Type B pancreatic cell (in vitro differentiated cells): Measurements from ENCODE around the gene ZC3H12D. TPM values are rescaled to one million over a fixed set of nuclear protein-coding genes. Genes with fewer than 3 reads are reported as not detected.
A peak's percentile ranks its signal among the peaks of the same experiment; 100 is the strongest.

Experiments used
- DNase-seq: peaks from one replicate; pipeline ENCODE4 v3.0.0; 2021; ENCODE audit warnings: mixed read lengths; ENCODE audit not compliant: unreplicated experiment; ENCODE audit errors: extremely low spot score
- H3K27ac Mint-ChIP-seq: 2 replicates; pipeline ENCODE4 v1.8.0; 2021; ENCODE audit warnings: mild to moderate bottlenecking, mixed read lengths
- H3K27me3 Mint-ChIP-seq: 2 replicates; pipeline ENCODE4 v1.8.0; 2021; ENCODE audit warnings: mixed read lengths
- H3K36me3 Mint-ChIP-seq: 2 replicates; pipeline ENCODE4 v1.8.0; 2021; ENCODE audit warnings: mixed read lengths
- H3K4me1 Mint-ChIP-seq: one replicate; pipeline ENCODE4 v1.8.0; 2021; ENCODE audit warnings: mixed read lengths; ENCODE audit not compliant: unreplicated experiment
- H3K4me3 Mint-ChIP-seq: 2 replicates; pipeline ENCODE4 v1.8.0; 2021; ENCODE audit warnings: mild to moderate bottlenecking, mixed read lengths
- H3K9me3 Mint-ChIP-seq: 2 replicates; pipeline ENCODE4 v1.8.0; 2021; ENCODE audit warnings: mixed read lengths
- total RNA-seq: library from RNA; stranded (reverse); gene quantifications from 2 replicates; pipeline ENCODE4 v1.2.1, GENCODE V29; 2021; ENCODE audit warnings: low replicate concordance
- TF ChIP-seq, protein P1 (sequence below): fragments of 200-600 bp; sonication (generic); conservative IDR thresholded peaks from 2 replicates; pipeline ENCODE4 v1.5.0; 2021; ENCODE audit warnings: antibody characterized with exemption, mild to moderate bottlenecking

ZC3H12D gene
- total RNA-seq, 1 donor from 2014 or later, result 0.58 TPM

- TF ChIP-seq, protein P1, sequence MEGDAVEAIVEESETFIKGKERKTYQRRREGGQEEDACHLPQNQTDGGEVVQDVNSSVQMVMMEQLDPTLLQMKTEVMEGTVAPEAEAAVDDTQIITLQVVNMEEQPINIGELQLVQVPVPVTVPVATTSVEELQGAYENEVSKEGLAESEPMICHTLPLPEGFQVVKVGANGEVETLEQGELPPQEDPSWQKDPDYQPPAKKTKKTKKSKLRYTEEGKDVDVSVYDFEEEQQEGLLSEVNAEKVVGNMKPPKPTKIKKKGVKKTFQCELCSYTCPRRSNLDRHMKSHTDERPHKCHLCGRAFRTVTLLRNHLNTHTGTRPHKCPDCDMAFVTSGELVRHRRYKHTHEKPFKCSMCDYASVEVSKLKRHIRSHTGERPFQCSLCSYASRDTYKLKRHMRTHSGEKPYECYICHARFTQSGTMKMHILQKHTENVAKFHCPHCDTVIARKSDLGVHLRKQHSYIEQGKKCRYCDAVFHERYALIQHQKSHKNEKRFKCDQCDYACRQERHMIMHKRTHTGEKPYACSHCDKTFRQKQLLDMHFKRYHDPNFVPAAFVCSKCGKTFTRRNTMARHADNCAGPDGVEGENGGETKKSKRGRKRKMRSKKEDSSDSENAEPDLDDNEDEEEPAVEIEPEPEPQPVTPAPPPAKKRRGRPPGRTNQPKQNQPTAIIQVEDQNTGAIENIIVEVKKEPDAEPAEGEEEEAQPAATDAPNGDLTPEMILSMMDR, result no peak
- Mint-ChIP-seq H3K27me3 (no peaks in the 10 kb centered on the region), H3K4me1 (peaks cover 13% of the 10 kb centered on the region), H3K9me3 (no peaks in the 10 kb centered on the region), H3K4me3 (no peak overlapping the region), H3K36me3 (peaks cover 3% of the 10 kb centered on the region), H3K27ac (no peak overlapping the region)
- DNase-seq, result no peak
Observed at GRCh38 chr6:149419696-149420404, 65.0 kb downstream of the ZC3H12D start.

DNA sequence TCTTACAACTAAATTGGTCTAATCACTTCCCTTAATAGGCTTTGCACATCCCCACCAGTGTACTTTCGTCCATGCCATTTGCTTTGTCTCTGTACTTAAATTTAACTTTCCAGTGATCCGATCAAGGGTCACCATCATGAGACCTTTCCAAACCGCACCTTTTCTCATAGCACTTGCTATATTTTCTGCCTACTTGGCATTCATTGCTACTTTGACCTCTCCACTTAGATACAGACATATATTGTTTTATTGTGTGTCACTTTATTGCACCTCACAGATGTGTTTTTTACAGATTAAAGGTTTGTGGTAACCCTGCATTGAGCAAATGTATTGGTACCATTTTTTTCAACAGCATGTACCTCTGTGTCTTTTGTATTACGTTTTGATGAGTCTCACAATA is 70.0 kb downstream of the ZC3H12D start:
- Mint-ChIP-seq H3K27me3 (no peaks in the 10 kb centered on the region), H3K27ac (no peak overlapping the region), H3K4me3 (no peak overlapping the region), H3K9me3 (no peaks in the 10 kb centered on the region), H3K4me1 (no peaks in the 10 kb centered on the region), H3K36me3 (peaks cover 20% of the 10 kb centered on the region)
- TF ChIP-seq, protein P1, result no peak
- no peak for DNase-seq

- TF ChIP-seq, protein P1, result no peak
- DNase-seq, result no peak
- peak overlapping the region; percentile 13 for H3K4me3 Mint-ChIP-seq
- H3K27ac Mint-ChIP-seq, result no peak overlapping the region
- H3K27me3 Mint-ChIP-seq, result no peaks in the 10 kb centered on the region
- peaks cover 20% of the 10 kb centered on the region for H3K36me3 Mint-ChIP-seq
- no peaks in the 10 kb centered on the region for H3K9me3 Mint-ChIP-seq
- no peaks in the 10 kb centered on the region for H3K4me1 Mint-ChIP-seq
Observed at GRCh38 chr6:149414009-149414408, 70.8 kb downstream of the ZC3H12D start.

DNA sequence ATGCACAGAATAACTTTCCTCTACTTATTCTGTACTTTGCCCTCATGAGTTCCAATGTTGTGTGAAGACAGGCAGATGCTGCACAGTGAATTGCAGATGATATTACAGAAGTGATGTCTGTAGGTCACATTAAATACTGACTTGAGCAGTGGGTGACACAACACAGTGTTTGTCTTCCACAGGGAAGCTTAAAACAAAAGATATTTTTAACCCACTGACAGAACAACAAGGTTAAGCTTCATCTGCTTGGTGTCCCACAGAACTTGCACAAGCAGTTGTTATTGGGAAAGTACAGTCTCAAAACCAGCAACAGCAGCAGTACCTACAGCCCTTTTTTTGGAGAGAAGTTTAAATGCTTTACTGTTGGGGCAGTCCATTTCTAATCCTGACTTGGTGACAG is 74.3 kb downstream of the ZC3H12D start:
- TF ChIP-seq, protein P1, result no peak
- no peak overlapping the region for H3K4me3 Mint-ChIP-seq
- peaks cover 3% of the 10 kb centered on the region for H3K4me1 Mint-ChIP-seq
- H3K36me3 Mint-ChIP-seq, result peaks cover 26% of the 10 kb centered on the region
- H3K27me3 Mint-ChIP-seq, result no peaks in the 10 kb centered on the region
- DNase-seq, result no peak
- H3K9me3 Mint-ChIP-seq, result no peaks in the 10 kb centered on the region
- H3K27ac Mint-ChIP-seq, result no peak overlapping the region

DNA sequence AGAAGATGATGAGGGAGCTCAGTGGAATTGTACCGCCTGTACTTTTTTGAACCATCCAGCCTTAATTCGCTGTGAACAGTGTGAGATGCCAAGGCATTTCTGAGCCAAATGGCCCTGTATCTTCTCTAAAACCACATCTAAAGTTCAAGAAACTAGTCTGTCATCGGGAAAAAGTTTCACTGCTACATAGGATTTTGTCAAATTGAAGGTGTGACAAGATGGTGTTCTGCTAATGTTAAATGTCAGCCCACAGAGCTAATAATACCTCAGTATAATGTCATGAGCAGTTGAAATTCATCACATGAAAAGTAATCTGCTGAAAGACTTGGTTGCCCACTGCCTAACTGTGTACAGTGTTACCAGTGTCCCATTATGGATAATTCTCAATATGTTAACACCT is 75.2 kb downstream of the ZC3H12D start:
- TF ChIP-seq, protein P1, result no peak

More for the DNA sequence above, 75.2 kb downstream of the ZC3H12D start:
- Mint-ChIP-seq H3K4me3 (no peak overlapping the region), H3K27ac (no peak overlapping the region), H3K4me1 (peaks cover 3% of the 10 kb centered on the region), H3K36me3 (peaks cover 31% of the 10 kb centered on the region), H3K27me3 (no peaks in the 10 kb centered on the region), H3K9me3 (no peaks in the 10 kb centered on the region)
- no peak for DNase-seq
